ENCODE data around the gene PAM16. TPM values are rescaled to one million over a fixed set of nuclear protein-coding genes. Genes with fewer than 3 reads are reported as not detected.
A peak's percentile ranks its signal among the peaks of the same experiment; 100 is the strongest.
"Not testable (repeated sequence)": the region's sequence is repeated elsewhere in the genome, so short reads cannot be mapped to it uniquely, and the experiment has no call there.

PAM16 gene
- total and polyA plus RNA-seq, 10 donors, result 26.7 to 88.8 (median 41.1) TPM

DNA sequence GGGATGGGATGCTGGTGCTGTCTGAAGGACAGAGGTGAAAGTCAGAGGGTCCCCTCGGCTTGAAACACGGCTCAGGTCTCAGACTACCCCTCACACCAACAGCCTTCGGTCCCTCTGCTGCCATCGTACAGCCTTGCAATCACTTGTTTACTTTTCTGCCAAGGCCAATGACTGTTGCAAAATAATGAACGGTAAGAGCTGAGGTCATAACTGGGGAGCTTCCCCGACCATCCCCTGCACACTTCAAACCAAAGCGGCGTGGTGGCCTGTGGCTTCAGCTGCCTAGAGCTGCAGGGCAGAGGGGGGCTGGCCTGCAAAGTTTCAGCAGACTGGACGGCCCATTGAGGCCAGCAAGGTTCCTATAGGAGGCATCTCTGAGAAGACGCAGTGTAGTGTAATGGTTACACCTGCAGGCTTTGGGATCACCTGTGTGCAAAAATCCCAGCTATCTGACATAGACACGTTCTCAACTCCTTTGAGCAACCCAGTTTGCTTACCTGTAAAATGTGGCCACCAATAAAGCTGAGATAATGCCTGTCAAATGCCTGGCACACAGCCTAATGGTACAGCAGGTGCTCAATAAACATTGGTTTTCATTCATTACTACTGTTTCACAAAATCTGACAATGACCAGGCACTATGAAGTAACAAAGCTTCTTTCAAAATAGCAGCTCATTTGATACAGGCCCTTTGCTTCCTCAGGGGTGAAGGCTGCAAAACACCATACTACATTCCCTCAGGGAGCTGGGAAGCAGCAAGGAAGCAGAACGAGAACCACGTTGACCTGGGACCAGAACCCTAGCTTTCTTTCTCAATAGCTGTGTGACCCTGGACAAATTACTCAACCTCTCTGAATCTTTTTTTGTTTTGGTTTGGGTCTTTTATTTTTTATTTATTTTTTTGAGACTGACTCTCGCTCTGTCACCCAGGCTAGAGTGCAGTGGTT, 5.0 kb downstream of the PAM16 start:
- peak overlapping the region in 7 of 8 donors; percentile 66 to 94 (median 84) for H3K27ac ChIP-seq
- intact Hi-C loops (cut with DNase I; ENCODE audit: low total_unique reads), result no loop called here
- H3K9me3 ChIP-seq, result no peaks in the 10 kb centered on the region
- DNase-seq, result peak; percentile 81
- peak overlapping the region in 3 of 8 donors; percentile 4 to 53 (median 19) for H3K4me3 ChIP-seq
- peaks cover 10 to 75% (median 37%) of the 10 kb centered on the region in 6 donors for H3K4me1 ChIP-seq
- H3K27me3 ChIP-seq (replicated peaks in 1 of 7), result no peaks in the 10 kb centered on the region
- WGBS, 5 donors, result 47 to 75% (median 63%) methylated on average over 14 of the region's 14 CpGs
- H3K36me3 ChIP-seq, result peaks cover 0 to 41% (median 2%) of the 10 kb centered on the region in 6 donors
- TF ChIP-seq, protein P1, sequence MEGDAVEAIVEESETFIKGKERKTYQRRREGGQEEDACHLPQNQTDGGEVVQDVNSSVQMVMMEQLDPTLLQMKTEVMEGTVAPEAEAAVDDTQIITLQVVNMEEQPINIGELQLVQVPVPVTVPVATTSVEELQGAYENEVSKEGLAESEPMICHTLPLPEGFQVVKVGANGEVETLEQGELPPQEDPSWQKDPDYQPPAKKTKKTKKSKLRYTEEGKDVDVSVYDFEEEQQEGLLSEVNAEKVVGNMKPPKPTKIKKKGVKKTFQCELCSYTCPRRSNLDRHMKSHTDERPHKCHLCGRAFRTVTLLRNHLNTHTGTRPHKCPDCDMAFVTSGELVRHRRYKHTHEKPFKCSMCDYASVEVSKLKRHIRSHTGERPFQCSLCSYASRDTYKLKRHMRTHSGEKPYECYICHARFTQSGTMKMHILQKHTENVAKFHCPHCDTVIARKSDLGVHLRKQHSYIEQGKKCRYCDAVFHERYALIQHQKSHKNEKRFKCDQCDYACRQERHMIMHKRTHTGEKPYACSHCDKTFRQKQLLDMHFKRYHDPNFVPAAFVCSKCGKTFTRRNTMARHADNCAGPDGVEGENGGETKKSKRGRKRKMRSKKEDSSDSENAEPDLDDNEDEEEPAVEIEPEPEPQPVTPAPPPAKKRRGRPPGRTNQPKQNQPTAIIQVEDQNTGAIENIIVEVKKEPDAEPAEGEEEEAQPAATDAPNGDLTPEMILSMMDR (IDR thresholded peaks at IDR 0.05 in 8 of 11, conservative IDR thresholded peaks at IDR 0.05 in 3 of 11), result no peak
- TF ChIP-seq POLR2AphosphoS5 (IDR thresholded peaks at IDR 0.05) (peak in 2 of 3 donors; percentile 33 to 61), POLR2A (IDR thresholded peaks at IDR 0.05) (no peak)

DNA sequence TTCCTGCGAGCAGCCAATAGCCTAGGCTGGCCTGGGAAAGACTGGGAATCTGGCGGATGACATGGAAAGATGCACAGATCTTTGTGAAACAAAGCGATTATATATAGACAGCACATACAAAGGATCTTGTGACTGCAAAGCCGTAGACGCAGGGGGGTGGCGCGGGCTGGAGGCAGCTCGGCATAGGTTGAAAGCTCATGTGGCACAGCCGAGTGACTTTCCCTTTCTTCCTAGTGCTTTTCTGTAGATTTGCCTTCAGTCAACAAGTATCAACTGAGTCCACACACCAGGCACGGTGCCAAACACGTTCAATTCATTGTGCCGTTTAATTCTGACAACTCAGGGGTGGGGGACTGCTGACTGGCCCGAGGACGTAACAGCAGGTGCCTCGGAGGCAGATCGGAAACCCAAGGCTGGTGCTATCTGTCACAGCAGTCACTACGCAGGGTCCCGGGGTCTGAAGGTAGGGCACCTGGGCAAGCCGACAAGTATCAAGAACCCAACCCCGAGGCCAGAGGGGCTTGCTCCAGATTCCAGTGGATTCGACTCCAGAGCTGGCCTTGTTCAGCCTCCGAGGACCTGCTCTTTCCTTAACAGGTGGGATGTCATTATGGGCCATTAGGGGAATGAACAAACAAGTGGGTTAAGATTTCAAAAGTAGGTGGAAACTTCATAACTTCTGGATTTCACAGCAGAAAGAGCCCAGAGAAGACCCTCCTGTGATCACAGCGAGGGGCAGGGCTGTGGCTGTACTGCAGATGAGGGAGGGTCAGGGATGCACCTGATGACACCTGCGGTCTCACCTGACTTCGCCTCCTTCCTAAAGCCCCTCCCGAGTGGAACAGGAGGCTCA, 5.9 kb downstream of the PAM16 start:
- H3K4me1 ChIP-seq, result peaks cover 6 to 72% (median 36%) of the 10 kb centered on the region in 6 donors
- no peak for TF ChIP-seq POLR2A (IDR thresholded peaks at IDR 0.05)
- no peak for TF ChIP-seq POLR2AphosphoS5 (IDR thresholded peaks at IDR 0.05)
- TF ChIP-seq, protein P1 (IDR thresholded peaks at IDR 0.05 in 8 of 11, conservative IDR thresholded peaks at IDR 0.05 in 3 of 11), result no peak
- H3K27me3 ChIP-seq (replicated peaks in 1 of 7), result no peaks in the 10 kb centered on the region
- 81 to 94% (median 86%) methylated on average over 23 to 26 of the region's 26 CpGs for WGBS, 5 donors
- H3K36me3 ChIP-seq, result peaks cover 0 to 50% (median 11%) of the 10 kb centered on the region in 6 donors
- DNase-seq, result no peak
- peak overlapping the region in 7 of 8 donors; percentile 66 to 94 (median 84) for H3K27ac ChIP-seq
- peak overlapping the region in 3 of 8 donors; percentile 4 to 53 (median 19) for H3K4me3 ChIP-seq
- H3K9me3 ChIP-seq, result no peaks in the 10 kb centered on the region
- intact Hi-C loops (cut with DNase I; ENCODE audit: low total_unique reads), result no loop called here

DNA sequence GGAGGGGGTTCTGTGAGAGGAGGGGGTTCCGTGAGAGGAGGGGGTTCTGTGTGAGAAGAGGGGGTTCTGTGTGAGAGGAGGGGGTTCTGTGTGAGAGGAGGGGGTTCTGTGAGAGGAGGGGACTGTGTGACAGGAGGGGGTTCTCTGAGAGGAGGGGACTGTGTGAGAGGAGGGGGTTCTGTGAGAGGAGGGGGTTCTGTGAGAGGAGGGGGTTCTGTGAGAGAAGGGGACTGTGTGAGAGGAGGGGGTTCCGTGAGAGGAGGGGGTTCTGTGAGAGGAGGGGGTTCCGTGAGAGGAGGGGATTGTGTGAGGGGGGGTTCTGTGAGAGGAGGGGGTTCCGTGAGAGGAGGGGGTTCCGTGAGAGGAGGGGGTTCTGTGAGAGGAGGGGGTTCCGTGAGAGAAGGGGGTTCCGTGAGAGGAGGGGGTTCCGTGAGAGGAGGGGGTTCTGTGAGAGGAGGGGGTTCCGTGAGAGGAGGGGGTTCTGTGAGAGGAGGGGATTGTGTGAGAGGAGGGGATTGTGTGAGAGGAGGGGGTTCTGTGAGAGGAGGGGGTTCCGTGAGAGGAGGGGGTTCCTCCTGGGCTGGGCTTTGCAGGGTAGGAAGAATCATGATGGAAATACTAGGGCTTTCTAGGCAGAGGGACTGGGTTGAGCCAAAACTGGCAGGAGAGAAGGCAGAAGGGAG, 6.7 kb downstream of the PAM16 start:
- H3K9me3 ChIP-seq; H3K27me3 ChIP-seq (replicated peaks in 1 of 7); H3K4me3 ChIP-seq; DNase-seq; intact Hi-C loops (cut with DNase I; ENCODE audit: low total_unique reads): not testable (repeated sequence)
- peaks cover 0 to 72% (median 36%) of the 10 kb centered on the region in 6 donors for H3K4me1 ChIP-seq
- peaks cover 0 to 58% (median 15%) of the 10 kb centered on the region in 6 donors for H3K36me3 ChIP-seq
- 49 to 67% (median 62%) methylated on average over 7 to 10 of the region's 10 CpGs for WGBS, 5 donors
- peak overlapping the region in 6 of 8 donors; percentile 66 to 94 (median 85) for H3K27ac ChIP-seq
